Measurements from ENCODE around the gene CLINT1. TPM values are rescaled to one million over a fixed set of nuclear protein-coding genes. Genes with fewer than 3 reads are reported as not detected.

Gene CLINT1
- total RNA-seq, 1 experiment from 2014 or later = 79.6 TPM

DNA sequence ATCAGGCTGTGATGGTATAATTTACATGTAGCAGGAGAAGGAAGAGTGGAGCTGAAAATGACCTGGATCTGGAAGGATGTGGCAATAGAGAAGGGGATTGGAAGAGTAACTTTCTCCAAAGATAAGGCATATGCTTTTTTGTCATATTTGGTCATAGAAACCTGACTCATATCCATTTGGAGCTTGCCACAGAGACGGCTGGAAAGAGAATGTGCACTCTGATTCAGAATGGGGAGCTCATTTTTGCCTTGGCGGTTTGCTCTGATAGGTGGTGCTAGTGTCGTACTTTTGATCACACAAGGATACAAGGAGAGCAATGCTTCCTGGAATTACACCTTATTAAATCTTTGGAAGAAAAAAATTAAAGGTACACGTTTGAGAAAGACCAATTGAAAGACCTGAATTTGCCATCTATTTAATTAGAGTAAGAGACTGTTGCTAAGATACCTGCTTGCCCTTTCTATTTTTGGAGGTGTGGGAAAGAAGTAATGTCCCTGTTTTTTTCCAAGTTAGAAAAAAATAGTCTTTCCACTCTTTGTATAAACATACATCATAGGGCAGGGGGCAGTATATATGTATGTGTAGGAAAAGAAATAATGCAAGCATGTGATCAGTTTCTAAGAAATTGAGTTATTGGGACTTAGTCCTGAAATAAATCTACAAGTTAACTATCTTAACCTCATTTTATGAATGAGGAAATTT lies 110.0 kb downstream of the CLINT1 start:
- 0 out of 2 replicates have a peak, but pooled peaks cover 4% of the 10 kb centered on the region for H3K36me3 Mint-ChIP-seq
- POLR2A ChIA-PET = no interaction called here
- peaks cover 12% of the 10 kb centered on the region for H3K4me1 Mint-ChIP-seq
- no peaks in the 10 kb centered on the region for H3K9me3 Mint-ChIP-seq
- peaks cover 16% of the 10 kb centered on the region for H3K27me3 Mint-ChIP-seq (ENCODE audit: low read depth)
- ATAC-seq = no peak
- H3K27ac Mint-ChIP-seq = no peak overlapping the region
- H3K4me3 Mint-ChIP-seq = no peak overlapping the region
- no peak for DNase-seq (ENCODE audit: low spot score)
- CTCF ChIA-PET = interaction anchor here (0.5 to 1.0 kb wide), 2 partner anchors 13 to 425 kb away, joined by 3 to 5 read pairs; no protein-coding TSS in a partner anchor
- TF ChIP-seq JAZF1 (CRISPR knock-in tag; IDR thresholded peaks at IDR 0.05) (no peak), KAT7 (CRISPR knock-in tag; IDR thresholded peaks at IDR 0.05; ENCODE audit: borderline replicate concordance) (no peak), ZNF416 (CRISPR knock-in tag; IDR thresholded peaks at IDR 0.05) (no peak), RORB (CRISPR knock-in tag; IDR thresholded peaks at IDR 0.05) (no peak), MYBL2 (CRISPR knock-in tag; IDR thresholded peaks at IDR 0.05) (no peak), FOXJ3 (CRISPR knock-in tag; IDR thresholded peaks at IDR 0.05; ENCODE audit: borderline replicate concordance) (no peak), CBFB (CRISPR knock-in tag; IDR thresholded peaks at IDR 0.05; ENCODE audit: low read depth) (no peak), CREM (CRISPR knock-in tag; IDR thresholded peaks at IDR 0.05) (no peak), ZNF121 (CRISPR knock-in tag; IDR thresholded peaks at IDR 0.05) (no peak), ZNF263 (CRISPR knock-in tag; IDR thresholded peaks at IDR 0.05; ENCODE audit: low read depth) (no peak), ZNF317 (CRISPR knock-in tag; IDR thresholded peaks at IDR 0.05; ENCODE audit: borderline replicate concordance, low read depth) (no peak)
- TF ChIP-seq, protein P1, sequence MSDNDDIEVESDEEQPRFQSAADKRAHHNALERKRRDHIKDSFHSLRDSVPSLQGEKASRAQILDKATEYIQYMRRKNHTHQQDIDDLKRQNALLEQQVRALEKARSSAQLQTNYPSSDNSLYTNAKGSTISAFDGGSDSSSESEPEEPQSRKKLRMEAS (CRISPR knock-in tag; IDR thresholded peaks at IDR 0.05) = no peak
- TF ChIP-seq, protein P2, sequence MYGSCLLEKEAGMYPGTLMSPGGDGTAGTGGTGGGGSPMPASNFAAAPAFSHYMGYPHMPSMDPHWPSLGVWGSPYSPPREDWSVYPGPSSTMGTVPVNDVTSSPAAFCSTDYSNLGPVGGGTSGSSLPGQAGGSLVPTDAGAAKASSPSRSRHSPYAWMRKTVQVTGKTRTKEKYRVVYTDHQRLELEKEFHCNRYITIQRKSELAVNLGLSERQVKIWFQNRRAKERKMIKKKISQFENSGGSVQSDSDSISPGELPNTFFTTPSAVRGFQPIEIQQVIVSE (CRISPR knock-in tag; IDR thresholded peaks at IDR 0.05; ENCODE audit: borderline replicate concordance) = no peak
- TF ChIP-seq, protein P3, sequence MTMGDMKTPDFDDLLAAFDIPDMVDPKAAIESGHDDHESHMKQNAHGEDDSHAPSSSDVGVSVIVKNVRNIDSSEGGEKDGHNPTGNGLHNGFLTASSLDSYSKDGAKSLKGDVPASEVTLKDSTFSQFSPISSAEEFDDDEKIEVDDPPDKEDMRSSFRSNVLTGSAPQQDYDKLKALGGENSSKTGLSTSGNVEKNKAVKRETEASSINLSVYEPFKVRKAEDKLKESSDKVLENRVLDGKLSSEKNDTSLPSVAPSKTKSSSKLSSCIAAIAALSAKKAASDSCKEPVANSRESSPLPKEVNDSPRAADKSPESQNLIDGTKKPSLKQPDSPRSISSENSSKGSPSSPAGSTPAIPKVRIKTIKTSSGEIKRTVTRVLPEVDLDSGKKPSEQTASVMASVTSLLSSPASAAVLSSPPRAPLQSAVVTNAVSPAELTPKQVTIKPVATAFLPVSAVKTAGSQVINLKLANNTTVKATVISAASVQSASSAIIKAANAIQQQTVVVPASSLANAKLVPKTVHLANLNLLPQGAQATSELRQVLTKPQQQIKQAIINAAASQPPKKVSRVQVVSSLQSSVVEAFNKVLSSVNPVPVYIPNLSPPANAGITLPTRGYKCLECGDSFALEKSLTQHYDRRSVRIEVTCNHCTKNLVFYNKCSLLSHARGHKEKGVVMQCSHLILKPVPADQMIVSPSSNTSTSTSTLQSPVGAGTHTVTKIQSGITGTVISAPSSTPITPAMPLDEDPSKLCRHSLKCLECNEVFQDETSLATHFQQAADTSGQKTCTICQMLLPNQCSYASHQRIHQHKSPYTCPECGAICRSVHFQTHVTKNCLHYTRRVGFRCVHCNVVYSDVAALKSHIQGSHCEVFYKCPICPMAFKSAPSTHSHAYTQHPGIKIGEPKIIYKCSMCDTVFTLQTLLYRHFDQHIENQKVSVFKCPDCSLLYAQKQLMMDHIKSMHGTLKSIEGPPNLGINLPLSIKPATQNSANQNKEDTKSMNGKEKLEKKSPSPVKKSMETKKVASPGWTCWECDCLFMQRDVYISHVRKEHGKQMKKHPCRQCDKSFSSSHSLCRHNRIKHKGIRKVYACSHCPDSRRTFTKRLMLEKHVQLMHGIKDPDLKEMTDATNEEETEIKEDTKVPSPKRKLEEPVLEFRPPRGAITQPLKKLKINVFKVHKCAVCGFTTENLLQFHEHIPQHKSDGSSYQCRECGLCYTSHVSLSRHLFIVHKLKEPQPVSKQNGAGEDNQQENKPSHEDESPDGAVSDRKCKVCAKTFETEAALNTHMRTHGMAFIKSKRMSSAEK (CRISPR knock-in tag; IDR thresholded peaks at IDR 0.05; ENCODE audit: borderline replicate concordance) = no peak
- TF ChIP-seq, protein P4, sequence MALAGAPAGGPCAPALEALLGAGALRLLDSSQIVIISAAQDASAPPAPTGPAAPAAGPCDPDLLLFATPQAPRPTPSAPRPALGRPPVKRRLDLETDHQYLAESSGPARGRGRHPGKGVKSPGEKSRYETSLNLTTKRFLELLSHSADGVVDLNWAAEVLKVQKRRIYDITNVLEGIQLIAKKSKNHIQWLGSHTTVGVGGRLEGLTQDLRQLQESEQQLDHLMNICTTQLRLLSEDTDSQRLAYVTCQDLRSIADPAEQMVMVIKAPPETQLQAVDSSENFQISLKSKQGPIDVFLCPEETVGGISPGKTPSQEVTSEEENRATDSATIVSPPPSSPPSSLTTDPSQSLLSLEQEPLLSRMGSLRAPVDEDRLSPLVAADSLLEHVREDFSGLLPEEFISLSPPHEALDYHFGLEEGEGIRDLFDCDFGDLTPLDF (CRISPR knock-in tag; IDR thresholded peaks at IDR 0.05) = no peak
- TF ChIP-seq, protein P5, sequence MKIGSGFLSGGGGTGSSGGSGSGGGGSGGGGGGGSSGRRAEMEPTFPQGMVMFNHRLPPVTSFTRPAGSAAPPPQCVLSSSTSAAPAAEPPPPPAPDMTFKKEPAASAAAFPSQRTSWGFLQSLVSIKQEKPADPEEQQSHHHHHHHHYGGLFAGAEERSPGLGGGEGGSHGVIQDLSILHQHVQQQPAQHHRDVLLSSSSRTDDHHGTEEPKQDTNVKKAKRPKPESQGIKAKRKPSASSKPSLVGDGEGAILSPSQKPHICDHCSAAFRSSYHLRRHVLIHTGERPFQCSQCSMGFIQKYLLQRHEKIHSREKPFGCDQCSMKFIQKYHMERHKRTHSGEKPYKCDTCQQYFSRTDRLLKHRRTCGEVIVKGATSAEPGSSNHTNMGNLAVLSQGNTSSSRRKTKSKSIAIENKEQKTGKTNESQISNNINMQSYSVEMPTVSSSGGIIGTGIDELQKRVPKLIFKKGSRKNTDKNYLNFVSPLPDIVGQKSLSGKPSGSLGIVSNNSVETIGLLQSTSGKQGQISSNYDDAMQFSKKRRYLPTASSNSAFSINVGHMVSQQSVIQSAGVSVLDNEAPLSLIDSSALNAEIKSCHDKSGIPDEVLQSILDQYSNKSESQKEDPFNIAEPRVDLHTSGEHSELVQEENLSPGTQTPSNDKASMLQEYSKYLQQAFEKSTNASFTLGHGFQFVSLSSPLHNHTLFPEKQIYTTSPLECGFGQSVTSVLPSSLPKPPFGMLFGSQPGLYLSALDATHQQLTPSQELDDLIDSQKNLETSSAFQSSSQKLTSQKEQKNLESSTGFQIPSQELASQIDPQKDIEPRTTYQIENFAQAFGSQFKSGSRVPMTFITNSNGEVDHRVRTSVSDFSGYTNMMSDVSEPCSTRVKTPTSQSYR (CRISPR knock-in tag; IDR thresholded peaks at IDR 0.05) = no peak
- TF ChIP-seq, protein P6, sequence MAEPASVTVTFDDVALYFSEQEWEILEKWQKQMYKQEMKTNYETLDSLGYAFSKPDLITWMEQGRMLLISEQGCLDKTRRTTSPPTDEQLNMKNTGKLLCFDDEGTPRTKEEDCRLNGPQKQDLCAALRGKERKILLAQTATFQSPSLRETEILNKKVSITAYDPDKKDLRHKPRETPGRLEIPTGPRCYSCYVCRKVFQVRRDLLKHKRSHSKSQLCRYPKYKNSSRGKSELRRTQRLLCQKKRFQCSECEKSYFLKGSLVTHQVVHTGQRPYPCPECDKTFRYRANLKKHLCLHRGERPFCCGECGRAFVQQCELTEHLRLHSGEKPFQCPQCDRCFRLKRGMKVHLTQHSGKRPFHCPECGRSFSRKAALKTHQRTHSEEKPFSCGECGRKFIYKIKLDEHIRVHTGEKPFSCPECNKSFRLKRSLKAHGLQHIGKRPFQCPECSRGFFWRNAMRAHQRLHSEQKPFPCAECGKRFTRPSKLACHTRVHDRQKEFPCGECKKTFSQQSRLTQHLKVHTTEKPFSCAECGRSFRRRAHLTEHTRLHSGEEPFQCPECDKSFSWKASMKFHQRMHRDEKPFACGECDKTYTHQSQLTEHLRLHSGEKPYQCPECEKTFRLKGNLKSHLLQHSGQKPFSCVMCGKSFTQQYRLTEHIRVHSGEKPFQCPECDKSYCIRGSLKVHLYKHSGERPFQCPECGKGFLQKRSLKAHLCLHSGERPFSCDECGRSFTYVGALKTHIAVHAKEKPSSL (CRISPR knock-in tag; conservative IDR thresholded peaks at IDR 0.05) = no peak
- TF ChIP-seq, protein P7, sequence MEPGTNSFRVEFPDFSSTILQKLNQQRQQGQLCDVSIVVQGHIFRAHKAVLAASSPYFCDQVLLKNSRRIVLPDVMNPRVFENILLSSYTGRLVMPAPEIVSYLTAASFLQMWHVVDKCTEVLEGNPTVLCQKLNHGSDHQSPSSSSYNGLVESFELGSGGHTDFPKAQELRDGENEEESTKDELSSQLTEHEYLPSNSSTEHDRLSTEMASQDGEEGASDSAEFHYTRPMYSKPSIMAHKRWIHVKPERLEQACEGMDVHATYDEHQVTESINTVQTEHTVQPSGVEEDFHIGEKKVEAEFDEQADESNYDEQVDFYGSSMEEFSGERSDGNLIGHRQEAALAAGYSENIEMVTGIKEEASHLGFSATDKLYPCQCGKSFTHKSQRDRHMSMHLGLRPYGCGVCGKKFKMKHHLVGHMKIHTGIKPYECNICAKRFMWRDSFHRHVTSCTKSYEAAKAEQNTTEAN (CRISPR knock-in tag; IDR thresholded peaks at IDR 0.05) = no peak
- TF ChIP-seq, protein P8, sequence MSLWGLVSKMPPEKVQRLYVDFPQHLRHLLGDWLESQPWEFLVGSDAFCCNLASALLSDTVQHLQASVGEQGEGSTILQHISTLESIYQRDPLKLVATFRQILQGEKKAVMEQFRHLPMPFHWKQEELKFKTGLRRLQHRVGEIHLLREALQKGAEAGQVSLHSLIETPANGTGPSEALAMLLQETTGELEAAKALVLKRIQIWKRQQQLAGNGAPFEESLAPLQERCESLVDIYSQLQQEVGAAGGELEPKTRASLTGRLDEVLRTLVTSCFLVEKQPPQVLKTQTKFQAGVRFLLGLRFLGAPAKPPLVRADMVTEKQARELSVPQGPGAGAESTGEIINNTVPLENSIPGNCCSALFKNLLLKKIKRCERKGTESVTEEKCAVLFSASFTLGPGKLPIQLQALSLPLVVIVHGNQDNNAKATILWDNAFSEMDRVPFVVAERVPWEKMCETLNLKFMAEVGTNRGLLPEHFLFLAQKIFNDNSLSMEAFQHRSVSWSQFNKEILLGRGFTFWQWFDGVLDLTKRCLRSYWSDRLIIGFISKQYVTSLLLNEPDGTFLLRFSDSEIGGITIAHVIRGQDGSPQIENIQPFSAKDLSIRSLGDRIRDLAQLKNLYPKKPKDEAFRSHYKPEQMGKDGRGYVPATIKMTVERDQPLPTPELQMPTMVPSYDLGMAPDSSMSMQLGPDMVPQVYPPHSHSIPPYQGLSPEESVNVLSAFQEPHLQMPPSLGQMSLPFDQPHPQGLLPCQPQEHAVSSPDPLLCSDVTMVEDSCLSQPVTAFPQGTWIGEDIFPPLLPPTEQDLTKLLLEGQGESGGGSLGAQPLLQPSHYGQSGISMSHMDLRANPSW (CRISPR knock-in tag; conservative IDR thresholded peaks at IDR 0.05; ENCODE audit: low read depth) = no peak

Measured in WTC11 (cell line).